Measurements from ENCODE around the gene FMN1. TPM values are rescaled to one million over a fixed set of nuclear protein-coding genes. Genes with fewer than 3 reads are reported as not detected.
A peak's percentile ranks its signal among the peaks of the same experiment; 100 is the strongest.

The FMN1 gene
- total and polyA plus RNA-seq, 8 donors, result 1.9 to 10.2 (median 3.0) TPM

- ATAC-seq, result no peak
- WGBS, 2 donors, result 65 to 73% methylated on average over 3 of the region's 3 CpGs
- intact Hi-C loops (cut with DNase I), result no loop called here
- no peak for TF ChIP-seq CTCF (IDR thresholded peaks at IDR 0.05)
- no peak for FAIRE-seq
- H3K9me3 ChIP-seq, result no peaks in the 10 kb centered on the region
- H3K27ac ChIP-seq, result no peak overlapping the region
- H3K36me3 ChIP-seq, result no peaks in the 10 kb centered on the region
- peaks cover 1 to 18% (median 7%) of the 10 kb centered on the region in 3 donors for H3K4me1 ChIP-seq
- DNase-seq, result no peak
- H3K27me3 ChIP-seq, result no peaks in the 10 kb centered on the region
- H3K4me3 ChIP-seq, result no peak overlapping the region
Measured at GRCh38 chr15:32877252-32878019, 317.1 kb downstream of the FMN1 start.

GRCh38 chr15:32873284-32874114 lies 321.0 kb downstream of the FMN1 start:
- peaks cover 4 to 18% (median 7%) of the 10 kb centered on the region in 3 donors for H3K4me1 ChIP-seq
- H3K27ac ChIP-seq, result peak overlapping the region in 1 of 4 donors; percentile 10
- no peak for TF ChIP-seq CTCF (IDR thresholded peaks at IDR 0.05)
- WGBS, 2 donors, result 86 to 88% methylated on average over 15 of the region's 15 CpGs
- intact Hi-C loops (cut with DNase I), result no loop called here
- FAIRE-seq, result no peak
- no peaks in the 10 kb centered on the region for H3K36me3 ChIP-seq
- DNase-seq, result no peak
- no peaks in the 10 kb centered on the region for H3K9me3 ChIP-seq
- no peak overlapping the region for H3K4me3 ChIP-seq
- peak in 2 of 4 donors; percentile 12 to 26 for ATAC-seq
- no peaks in the 10 kb centered on the region for H3K27me3 ChIP-seq

- peak; percentile 9 for FAIRE-seq
- Histone ChIP-seq H3K27ac (peak overlapping the region in 2 of 4 donors; percentile 10 to 15), H3K4me3 (no peak overlapping the region), H3K9me3 (no peaks in the 10 kb centered on the region), H3K27me3 (no peaks in the 10 kb centered on the region), H3K36me3 (no peaks in the 10 kb centered on the region), H3K4me1 (peaks cover 4 to 18% (median 7%) of the 10 kb centered on the region in 3 donors)
- peak; percentile 71 to 85 (median 84) for ATAC-seq
- intact Hi-C loops (cut with DNase I), result no loop called here
- WGBS, 2 donors, result 35 to 37% methylated on average over 5 of the region's 5 CpGs
- no peak for TF ChIP-seq CTCF (IDR thresholded peaks at IDR 0.05)
- DNase-seq, result peak in 4 of 6 donors; percentile 36 to 56 (median 44)
Measured at GRCh38 chr15:32872621-32873283, 321.8 kb downstream of the FMN1 start.

GRCh38 chr15:32871883-32872282 lies 322.6 kb downstream of the FMN1 start:
- intact Hi-C loops (cut with DNase I), result no loop called here

More at GRCh38 chr15:32871883-32872282, 322.6 kb downstream of the FMN1 start:
- DNase-seq (no peak), ATAC-seq (no peak), FAIRE-seq (no peak)
- WGBS, 2 donors, result 76% methylated on average over 2 of the region's 2 CpGs
- no peaks in the 10 kb centered on the region for H3K27me3 ChIP-seq
- no peaks in the 10 kb centered on the region for H3K36me3 ChIP-seq
- peaks cover 4 to 18% (median 7%) of the 10 kb centered on the region in 3 donors for H3K4me1 ChIP-seq
- no peaks in the 10 kb centered on the region for H3K9me3 ChIP-seq
- no peak for TF ChIP-seq CTCF (IDR thresholded peaks at IDR 0.05)
- H3K4me3 ChIP-seq, result no peak overlapping the region
- H3K27ac ChIP-seq, result peak overlapping the region in 1 of 4 donors; percentile 15
